Measurements from ENCODE around the gene NR6A1.

Gene NR6A1

GRCh38 chr9:124506433-124506832 is 264.7 kb downstream of the NR6A1 start:
- no peak for DNase-seq

GRCh38 chr9:124505901-124506346 is 265.2 kb downstream of the NR6A1 start:
- no peak for DNase-seq

- DNase-seq: no peak
Observed at GRCh38 chr9:124505006-124505900, 265.9 kb downstream of the NR6A1 start.

- DNase-seq: no peak
Observed at GRCh38 chr9:124504530-124505005, 266.5 kb downstream of the NR6A1 start.

- DNase-seq: no peak
Observed at GRCh38 chr9:124503713-124504529, 267.2 kb downstream of the NR6A1 start.

GRCh38 chr9:124502711-124503702 is 268.1 kb downstream of the NR6A1 start:
- no peak for DNase-seq

- DNase-seq: no peak
Observed at GRCh38 chr9:124501771-124502320, 269.3 kb downstream of the NR6A1 start.

- DNase-seq: no peak
Observed at GRCh38 chr9:124500796-124501611, 270.1 kb downstream of the NR6A1 start.

- no peak for DNase-seq
Observed at GRCh38 chr9:124500028-124500795, 270.9 kb downstream of the NR6A1 start.

- DNase-seq: no peak
Observed at GRCh38 chr9:124499216-124499615, 271.9 kb downstream of the NR6A1 start.

- no peak for DNase-seq
Observed at GRCh38 chr9:124498499-124499146, 272.5 kb downstream of the NR6A1 start.

- DNase-seq: no peak
Observed at GRCh38 chr9:124498040-124498439, 273.1 kb downstream of the NR6A1 start.

GRCh38 chr9:124497441-124497840 is 273.7 kb downstream of the NR6A1 start:
- DNase-seq: no peak

GRCh38 chr9:124496463-124496862 is 274.6 kb downstream of the NR6A1 start:
- DNase-seq: no peak

GRCh38 chr9:124496075-124496449 is 275.0 kb downstream of the NR6A1 start:
- DNase-seq: no peak

GRCh38 chr9:124495126-124496074 is 275.7 kb downstream of the NR6A1 start:
- DNase-seq: no peak

All from anterior cingulate cortex (tissue), 58 donors.